Stimulated activated CD4-positive, alpha-beta T cell treated with anti-CD3 and anti-CD28 coated beads, Interleukin-15, amount 100 ng/mL, for 24 hours (primary cell): ENCODE measurements around the gene SIRT2.
A peak's percentile ranks its signal among the peaks of the same experiment; 100 is the strongest.
"Not testable (repeated sequence)": the region's sequence is repeated elsewhere in the genome, so short reads cannot be mapped to it uniquely, and the experiment has no call there.

Experiments
- DNase-seq: peaks from one replicate; pipeline ENCODE4 v3.0.0-alpha.2; 2020

SIRT2 gene

GRCh38 chr19:38892841-38893240 lies 6.6 kb downstream of the SIRT2 start:
- no peak for DNase-seq

DNA sequence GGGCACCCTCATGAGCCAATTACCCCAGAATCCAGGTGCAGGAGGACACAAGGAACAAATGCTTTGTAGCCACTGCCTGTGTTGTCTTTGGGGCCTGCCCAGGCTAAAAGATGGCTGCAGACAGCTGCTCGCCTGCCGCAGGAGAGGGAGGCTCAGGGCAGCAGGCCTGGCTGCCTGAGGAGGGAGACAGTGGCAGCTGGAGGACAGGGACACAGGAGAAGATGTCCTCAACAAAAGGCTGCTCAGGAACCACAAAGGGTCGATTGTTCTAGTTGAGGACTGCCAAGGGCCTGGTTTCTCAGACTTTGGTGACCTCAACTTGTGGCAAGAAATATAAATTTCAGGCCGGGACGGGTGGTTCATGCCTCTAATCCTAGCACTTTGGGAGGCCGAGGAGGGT lies 7.6 kb downstream of the SIRT2 start:
- no peak for DNase-seq

GRCh38 chr19:38890686-38891085 lies 8.7 kb downstream of the SIRT2 start:
- DNase-seq: no peak

DNA sequence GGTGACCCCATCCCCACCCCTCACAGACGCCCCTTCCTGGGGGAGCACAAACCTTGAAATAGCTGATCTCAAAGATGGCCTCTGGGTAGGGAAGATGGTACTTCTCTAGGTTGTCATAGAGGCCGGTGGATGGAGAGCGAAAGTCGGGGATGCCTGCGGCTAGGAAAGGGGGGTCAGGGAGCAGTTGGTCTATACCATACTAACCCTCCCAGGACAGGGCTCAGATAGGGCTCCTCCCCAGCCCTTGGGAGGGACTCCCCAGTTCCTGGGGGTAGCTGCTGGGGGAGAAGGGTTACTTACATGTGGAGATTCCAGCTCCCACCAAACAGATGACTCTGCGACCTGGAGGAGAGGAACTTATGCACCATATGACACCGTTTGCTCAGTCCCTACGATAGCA lies 9.6 kb downstream of the SIRT2 start:
- DNase-seq: no peak

DNA sequence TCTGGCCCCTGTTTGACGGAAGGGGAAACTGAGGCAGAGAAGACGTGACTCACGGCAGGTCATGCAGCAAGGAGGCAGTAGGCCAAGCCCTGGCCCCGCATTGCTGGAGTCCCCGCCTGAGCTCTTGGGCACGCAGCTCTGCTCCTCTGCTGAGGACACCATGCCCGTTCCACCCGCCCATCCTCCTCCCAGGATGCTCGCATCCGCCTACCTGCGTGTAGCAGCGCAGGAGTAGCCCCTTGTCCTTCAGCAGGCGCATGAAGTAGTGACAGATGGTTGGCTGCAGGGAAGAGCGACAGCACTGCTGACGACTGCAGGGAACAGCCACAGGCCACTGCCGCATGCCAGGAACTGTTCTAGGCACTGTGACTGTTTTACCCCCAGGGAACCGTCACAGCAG lies 10.5 kb downstream of the SIRT2 start:
- DNase-seq: no peak

DNA sequence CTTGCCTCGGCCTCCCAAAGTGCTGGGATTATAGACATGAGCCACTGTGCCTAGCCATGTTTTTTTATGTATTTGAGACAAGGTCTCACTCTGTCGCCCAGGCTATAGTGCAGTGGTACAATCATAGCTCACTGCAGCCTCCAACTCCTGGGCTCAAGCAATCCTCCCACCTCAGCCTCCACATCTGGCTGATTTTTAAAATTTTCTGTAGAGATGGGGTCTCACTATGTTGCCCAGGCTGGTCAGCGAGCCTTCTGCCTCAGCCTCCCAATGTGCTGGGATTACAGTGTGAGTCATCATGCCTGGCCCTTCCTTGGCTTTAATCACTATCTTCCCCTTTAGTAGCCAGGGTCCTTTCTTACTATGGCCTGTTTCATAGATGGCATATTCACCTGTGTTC lies 14.7 kb downstream of the SIRT2 start:
- not testable (repeated sequence) for DNase-seq

DNA sequence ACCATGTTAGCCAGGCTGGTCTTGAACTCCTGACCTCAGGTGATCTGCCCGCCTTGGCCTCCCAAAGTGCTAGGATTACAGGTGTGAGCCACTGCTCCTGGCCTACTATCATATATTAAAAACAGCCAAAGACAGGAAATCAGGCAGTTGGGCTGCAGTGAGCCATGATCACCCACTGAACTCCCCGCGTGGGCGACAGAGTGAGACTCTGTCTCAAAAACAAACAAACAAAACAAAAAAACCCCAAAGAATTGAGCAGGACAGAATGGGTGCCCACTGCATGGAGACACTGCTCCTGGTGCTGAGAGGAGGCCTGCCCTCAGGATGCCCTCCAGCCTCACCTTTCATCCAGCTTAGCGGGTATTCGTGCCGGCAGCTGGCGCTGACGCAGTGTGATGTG lies 16.1 kb downstream of the SIRT2 start:
- DNase-seq: no peak

- DNase-seq: no peak
Observed at GRCh38 chr19:38880882-38881609, 18.4 kb downstream of the SIRT2 start.

GRCh38 chr19:38880076-38880881 lies 19.1 kb downstream of the SIRT2 start:
- DNase-seq: no peak

DNA sequence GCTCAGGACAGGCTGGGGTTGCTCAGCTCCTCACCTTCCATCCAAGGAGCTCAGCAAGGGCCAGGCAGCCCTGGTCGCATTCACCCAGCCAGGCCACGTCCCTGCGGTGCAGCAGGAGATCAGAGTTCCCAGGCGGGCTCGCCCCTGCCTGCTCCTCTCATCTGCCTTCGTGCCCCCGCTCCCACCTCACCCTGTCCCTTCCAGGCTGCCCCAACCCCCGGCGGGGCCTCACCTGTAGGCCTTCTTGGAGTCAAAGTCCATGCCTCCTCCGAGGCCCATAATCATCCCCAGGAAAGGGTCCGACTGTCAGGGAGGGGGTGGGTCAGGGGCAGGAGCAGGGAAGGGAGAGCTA lies 20.0 kb downstream of the SIRT2 start:
- DNase-seq: no peak

GRCh38 chr19:38878575-38879399 lies 20.6 kb downstream of the SIRT2 start:
- no peak for DNase-seq

DNA sequence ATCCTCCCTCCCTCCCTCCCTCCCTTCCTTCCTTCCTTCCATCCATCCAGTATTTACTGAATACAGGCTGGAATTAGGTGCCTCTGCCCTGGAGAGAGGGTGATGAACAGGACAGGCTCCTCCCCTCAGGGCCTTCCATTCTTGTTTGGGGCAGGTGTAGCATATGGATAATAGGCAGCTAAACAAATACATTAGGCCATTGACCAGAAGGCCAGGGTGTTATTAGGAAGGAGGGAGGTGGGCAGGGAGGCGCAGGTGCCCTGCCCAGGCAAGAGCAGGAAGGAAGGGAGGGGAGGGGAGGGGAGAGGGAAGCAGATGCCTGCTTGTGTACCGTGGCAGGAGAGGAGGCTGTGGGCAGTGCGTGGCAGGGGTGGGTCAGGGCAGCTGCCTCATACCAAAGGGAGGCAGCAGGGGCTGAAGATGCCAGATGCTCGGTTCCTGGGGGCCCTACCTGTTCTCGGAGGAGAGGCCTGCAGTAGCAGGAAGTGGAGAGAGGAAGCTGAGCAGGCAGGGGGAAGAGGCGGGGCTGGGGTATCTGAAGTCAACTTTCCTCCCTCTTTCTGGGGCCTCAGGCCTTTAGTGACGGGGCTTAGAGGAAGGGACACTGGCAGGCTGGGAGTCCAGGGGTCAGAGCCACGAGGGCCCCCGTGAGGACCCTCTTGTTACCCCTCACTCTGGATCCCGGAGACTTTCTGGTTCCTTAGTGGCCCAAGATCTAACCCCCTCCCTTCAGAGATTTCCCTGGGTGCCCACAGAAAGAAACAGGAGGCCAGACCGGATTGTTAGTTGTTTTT lies 21.4 kb downstream of the SIRT2 start, which contains the start of gene RINL:
TSS of gene RINL (minus strand) at position 495 of the 794 bp plus-strand sequence. CDS start 1,533 bp downstream, outside the sequence.
- peak; percentile 80 for DNase-seq

GRCh38 chr19:38875656-38876395 lies 23.6 kb downstream of the SIRT2 start:
- DNase-seq: no peak

DNA sequence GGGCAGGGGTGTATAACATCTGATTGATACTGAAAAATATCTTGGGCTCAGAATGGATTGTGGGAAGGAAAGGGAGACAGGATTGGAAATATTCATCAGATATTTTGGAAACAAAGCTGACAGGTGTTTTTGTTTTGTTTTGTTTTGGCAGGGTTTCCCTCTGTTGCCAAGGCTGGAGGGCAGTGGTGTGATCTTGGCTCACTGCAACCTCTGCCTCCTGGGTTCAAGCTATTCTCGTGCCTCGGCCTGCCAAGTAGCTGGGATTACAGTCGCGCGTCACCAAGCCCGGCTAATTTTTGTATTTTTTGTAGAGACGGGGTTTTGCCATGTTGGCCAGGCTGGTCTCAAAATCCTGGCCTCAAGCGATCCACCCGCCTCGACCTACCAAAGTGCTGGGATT lies 26.0 kb downstream of the SIRT2 start:
- DNase-seq: not testable (repeated sequence)

GRCh38 chr19:38870612-38871011 lies 28.8 kb downstream of the SIRT2 start:
- DNase-seq: no peak

- peak; percentile 96 for DNase-seq
Observed at GRCh38 chr19:38869836-38870607, 29.4 kb downstream of the SIRT2 start.

GRCh38 chr19:38869160-38869835 lies 30.1 kb downstream of the SIRT2 start:
- DNase-seq: peak; percentile 56

- DNase-seq: no peak
Observed at GRCh38 chr19:38868551-38868950, 30.9 kb downstream of the SIRT2 start.

GRCh38 chr19:38867171-38867780 lies 32.1 kb downstream of the SIRT2 start:
- no peak for DNase-seq
